GM23338 (cell line): ENCODE data around the gene ARID4B. TPM values are rescaled to one million over a fixed set of nuclear protein-coding genes. Genes with fewer than 3 reads are reported as not detected.

Experiments
- ATAC-seq: fragments of 200-7000 bp; cut with Tn5 transposase; 3 replicates; pipeline ENCODE4 v1.9.1; 2020
- DNase-seq: peaks from one replicate; pipeline ENCODE4 v3.0.0-alpha.2; 2015; ENCODE audit warnings: low spot score
- H2AFZ ChIP-seq: fragments of 200-600 bp; sonication (generic); 2 replicates; pipeline ENCODE4 v1.8.0; 2016; ENCODE audit warnings: antibody characterized with exemption, mild to moderate bottlenecking, moderate library complexity
- H3F3A ChIP-seq: fragments of 200-600 bp; sonication (generic); replicated peaks from 2 replicates; pipeline ENCODE4 v1.8.0; 2017; ENCODE audit warnings: antibody characterized with exemption, mixed run types, low read depth
- H3K27ac ChIP-seq: fragments of 200-600 bp; sonication (generic); 2 replicates; pipeline ENCODE4 v1.6.1; 2016; ENCODE audit warnings: low read depth
- H3K27me3 ChIP-seq: fragments of 200-600 bp; sonication (generic); 2 replicates; pipeline ENCODE4 v1.8.0; 2016; ENCODE audit warnings: mild to moderate bottlenecking, mixed run types, moderate library complexity; ENCODE audit not compliant: insufficient read depth
- H3K36me3 ChIP-seq: fragments of 200-600 bp; sonication (generic); 2 replicates; pipeline ENCODE4 v1.8.0; 2016; ENCODE audit warnings: mild to moderate bottlenecking; ENCODE audit not compliant: insufficient read depth
- H3K4me1 ChIP-seq: fragments of 200-600 bp; sonication (generic); 2 replicates; pipeline ENCODE4 v1.8.0; 2016; ENCODE audit warnings: mild to moderate bottlenecking, moderate library complexity; ENCODE audit not compliant: insufficient read depth
- H3K4me2 ChIP-seq: fragments of 200-600 bp; sonication (generic); 2 replicates; pipeline ENCODE4 v1.7.1; 2017; ENCODE audit warnings: mixed run types
- H3K4me3 ChIP-seq: fragments of 200-600 bp; sonication (generic); 2 replicates; pipeline ENCODE4 v1.6.1; 2016; ENCODE audit warnings: mixed run types
- H3K79me2 ChIP-seq: fragments of 200-600 bp; sonication (generic); replicated peaks from 2 replicates; pipeline ENCODE4 v1.8.0; 2017; ENCODE audit warnings: mild to moderate bottlenecking; ENCODE audit not compliant: insufficient read depth
- H3K9me2 ChIP-seq: fragments of 200-600 bp; sonication (generic); 2 replicates; pipeline ENCODE4 v1.8.0; 2017; ENCODE audit not compliant: insufficient read depth
- H4K20me1 ChIP-seq: fragments of 200-600 bp; sonication (generic); replicated peaks from 2 replicates; pipeline ENCODE4 v1.8.0; 2017; ENCODE audit warnings: mild to moderate bottlenecking; ENCODE audit not compliant: insufficient read depth
- H3K27ac Mint-ChIP-seq: 2 replicates; pipeline ENCODE4 v1.8.0; 2020; ENCODE audit warnings: inconsistent platforms, mild to moderate bottlenecking, moderate library complexity, mixed read lengths
- H3K27me3 Mint-ChIP-seq: 3 replicates; pipeline ENCODE4 v1.8.0; 2022; ENCODE audit warnings: low read depth, mild to moderate bottlenecking, moderate library complexity, mixed read lengths, inconsistent platforms; ENCODE audit not compliant: insufficient read depth, poor library complexity
- H3K36me3 Mint-ChIP-seq: 3 replicates; pipeline ENCODE4 v1.8.0; 2021; ENCODE audit warnings: low read depth, mild to moderate bottlenecking, inconsistent platforms, moderate library complexity, mixed read lengths
- H3K4me1 Mint-ChIP-seq: 3 replicates; pipeline ENCODE4 v1.8.0; 2020; ENCODE audit warnings: mild to moderate bottlenecking, inconsistent platforms, mixed read lengths
- H3K4me3 Mint-ChIP-seq: 3 replicates; pipeline ENCODE4 v1.8.0; 2021; ENCODE audit warnings: moderate library complexity, mild to moderate bottlenecking, inconsistent platforms, mixed read lengths
- H3K9me3 Mint-ChIP-seq: 3 replicates; pipeline ENCODE4 v1.8.0; 2020; ENCODE audit warnings: moderate library complexity, mild to moderate bottlenecking, inconsistent platforms, mixed read lengths
- JUNB ChIP-seq: IDR thresholded peaks from one replicate; pipeline ENCODE4 v1.6.1; 2016; ENCODE audit warnings: antibody characterized with exemption; ENCODE audit not compliant: unreplicated experiment
- POLR2AphosphoS5 ChIP-seq: IDR thresholded peaks from 2 replicates; pipeline ENCODE4 v1.6.1; 2016; ENCODE audit warnings: antibody characterized with exemption, low read depth
- STAT1 ChIP-seq: IDR thresholded peaks from one replicate; pipeline ENCODE4 v1.6.1; 2016; ENCODE audit warnings: antibody characterized with exemption; ENCODE audit not compliant: unreplicated experiment
- ZNF331 ChIP-seq: fragments of 250-450 bp; sonication (Bioruptor Pico); IDR thresholded peaks from 2 replicates; pipeline ENCODE4 v1.5.0; 2020; ENCODE audit warnings: low read depth, mild to moderate bottlenecking, moderate library complexity
- polyA plus RNA-seq: library from polyadenylated mRNA; unstranded; fragments of >200 nt; fragmentation: Nextera tagmentation; extraction: Ambion mirVana; gene quantifications from 2 replicates; pipeline ENCODE4 v1.2.1, GENCODE V29; 2016
- total RNA-seq: library from RNA; depleted of rRNA; stranded (reverse); fragments of >200 nt; shearing (Covaris generic); gene quantifications from 2 replicates; pipeline ENCODE4 v1.2.3, GENCODE V29; 2014
- TF ChIP-seq, protein P1 (sequence below): fragments of 250-450 bp; sonication (Bioruptor Pico); IDR thresholded peaks from 2 replicates; pipeline ENCODE4 v1.5.0; 2020; ENCODE audit warnings: mild to moderate bottlenecking, moderate library complexity
- TF ChIP-seq, protein P2 (sequence below): IDR thresholded peaks from one replicate; pipeline ENCODE4 v1.6.1; 2018; ENCODE audit warnings: antibody characterized with exemption; ENCODE audit not compliant: unreplicated experiment

The ARID4B gene
- total and polyA plus RNA-seq, 2 experiments from 2014 or later, result 25.1 to 59.8 TPM

DNA sequence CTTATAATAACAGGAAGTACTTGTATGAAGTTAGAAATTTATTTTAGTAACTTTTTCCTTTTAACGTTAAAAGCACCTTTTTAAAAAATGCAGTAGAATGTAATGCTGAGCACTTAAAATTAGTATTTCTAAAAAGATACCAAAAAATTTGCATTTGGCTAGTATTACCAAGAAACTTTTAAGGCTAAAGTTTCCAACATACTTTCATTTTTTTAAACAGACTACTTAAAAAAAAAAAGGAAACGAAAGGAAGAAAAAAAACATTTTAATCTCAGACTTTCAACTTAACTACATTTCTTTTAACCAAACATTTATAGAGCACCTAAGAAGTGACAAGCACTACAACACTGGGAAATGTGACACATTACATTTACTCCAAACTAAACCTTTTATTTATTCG is 2.8 kb downstream of the ARID4B start (continued):
- TF ChIP-seq, protein P1, sequence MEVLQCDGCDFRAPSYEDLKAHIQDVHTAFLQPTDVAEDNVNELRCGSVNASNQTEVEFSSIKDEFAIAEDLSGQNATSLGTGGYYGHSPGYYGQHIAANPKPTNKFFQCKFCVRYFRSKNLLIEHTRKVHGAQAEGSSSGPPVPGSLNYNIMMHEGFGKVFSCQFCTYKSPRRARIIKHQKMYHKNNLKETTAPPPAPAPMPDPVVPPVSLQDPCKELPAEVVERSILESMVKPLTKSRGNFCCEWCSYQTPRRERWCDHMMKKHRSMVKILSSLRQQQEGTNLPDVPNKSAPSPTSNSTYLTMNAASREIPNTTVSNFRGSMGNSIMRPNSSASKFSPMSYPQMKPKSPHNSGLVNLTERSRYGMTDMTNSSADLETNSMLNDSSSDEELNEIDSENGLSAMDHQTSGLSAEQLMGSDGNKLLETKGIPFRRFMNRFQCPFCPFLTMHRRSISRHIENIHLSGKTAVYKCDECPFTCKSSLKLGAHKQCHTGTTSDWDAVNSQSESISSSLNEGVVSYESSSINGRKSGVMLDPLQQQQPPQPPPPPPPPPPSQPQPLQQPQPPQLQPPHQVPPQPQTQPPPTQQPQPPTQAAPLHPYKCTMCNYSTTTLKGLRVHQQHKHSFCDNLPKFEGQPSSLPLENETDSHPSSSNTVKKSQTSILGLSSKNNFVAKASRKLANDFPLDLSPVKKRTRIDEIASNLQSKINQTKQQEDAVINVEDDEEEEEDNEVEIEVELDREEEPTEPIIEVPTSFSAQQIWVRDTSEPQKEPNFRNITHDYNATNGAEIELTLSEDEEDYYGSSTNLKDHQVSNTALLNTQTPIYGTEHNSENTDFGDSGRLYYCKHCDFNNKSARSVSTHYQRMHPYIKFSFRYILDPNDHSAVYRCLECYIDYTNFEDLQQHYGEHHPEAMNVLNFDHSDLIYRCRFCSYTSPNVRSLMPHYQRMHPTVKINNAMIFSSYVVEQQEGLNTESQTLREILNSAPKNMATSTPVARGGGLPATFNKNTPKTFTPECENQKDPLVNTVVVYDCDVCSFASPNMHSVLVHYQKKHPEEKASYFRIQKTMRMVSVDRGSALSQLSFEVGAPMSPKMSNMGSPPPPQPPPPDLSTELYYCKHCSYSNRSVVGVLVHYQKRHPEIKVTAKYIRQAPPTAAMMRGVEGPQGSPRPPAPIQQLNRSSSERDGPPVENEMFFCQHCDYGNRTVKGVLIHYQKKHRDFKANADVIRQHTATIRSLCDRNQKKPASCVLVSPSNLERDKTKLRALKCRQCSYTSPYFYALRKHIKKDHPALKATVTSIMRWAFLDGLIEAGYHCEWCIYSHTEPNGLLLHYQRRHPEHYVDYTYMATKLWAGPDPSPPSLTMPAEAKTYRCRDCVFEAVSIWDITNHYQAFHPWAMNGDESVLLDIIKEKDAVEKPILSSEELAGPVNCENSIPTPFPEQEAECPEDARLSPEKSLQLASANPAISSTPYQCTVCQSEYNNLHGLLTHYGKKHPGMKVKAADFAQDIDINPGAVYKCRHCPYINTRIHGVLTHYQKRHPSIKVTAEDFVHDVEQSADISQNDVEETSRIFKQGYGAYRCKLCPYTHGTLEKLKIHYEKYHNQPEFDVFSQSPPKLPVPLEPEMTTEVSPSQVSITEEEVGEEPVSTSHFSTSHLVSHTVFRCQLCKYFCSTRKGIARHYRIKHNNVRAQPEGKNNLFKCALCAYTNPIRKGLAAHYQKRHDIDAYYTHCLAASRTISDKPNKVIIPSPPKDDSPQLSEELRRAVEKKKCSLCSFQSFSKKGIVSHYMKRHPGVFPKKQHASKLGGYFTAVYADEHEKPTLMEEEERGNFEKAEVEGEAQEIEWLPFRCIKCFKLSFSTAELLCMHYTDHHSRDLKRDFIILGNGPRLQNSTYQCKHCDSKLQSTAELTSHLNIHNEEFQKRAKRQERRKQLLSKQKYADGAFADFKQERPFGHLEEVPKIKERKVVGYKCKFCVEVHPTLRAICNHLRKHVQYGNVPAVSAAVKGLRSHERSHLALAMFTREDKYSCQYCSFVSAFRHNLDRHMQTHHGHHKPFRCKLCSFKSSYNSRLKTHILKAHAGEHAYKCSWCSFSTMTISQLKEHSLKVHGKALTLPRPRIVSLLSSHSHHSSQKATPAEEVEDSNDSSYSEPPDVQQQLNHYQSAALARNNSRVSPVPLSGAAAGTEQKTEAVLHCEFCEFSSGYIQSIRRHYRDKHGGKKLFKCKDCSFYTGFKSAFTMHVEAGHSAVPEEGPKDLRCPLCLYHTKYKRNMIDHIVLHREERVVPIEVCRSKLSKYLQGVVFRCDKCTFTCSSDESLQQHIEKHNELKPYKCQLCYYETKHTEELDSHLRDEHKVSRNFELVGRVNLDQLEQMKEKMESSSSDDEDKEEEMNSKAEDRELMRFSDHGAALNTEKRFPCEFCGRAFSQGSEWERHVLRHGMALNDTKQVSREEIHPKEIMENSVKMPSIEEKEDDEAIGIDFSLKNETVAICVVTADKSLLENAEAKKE (CRISPR knock-in tag), result no peak
- TF ChIP-seq ZNF331, result no peak
- no peak for TF ChIP-seq POLR2AphosphoS5
- TF ChIP-seq, protein P2, sequence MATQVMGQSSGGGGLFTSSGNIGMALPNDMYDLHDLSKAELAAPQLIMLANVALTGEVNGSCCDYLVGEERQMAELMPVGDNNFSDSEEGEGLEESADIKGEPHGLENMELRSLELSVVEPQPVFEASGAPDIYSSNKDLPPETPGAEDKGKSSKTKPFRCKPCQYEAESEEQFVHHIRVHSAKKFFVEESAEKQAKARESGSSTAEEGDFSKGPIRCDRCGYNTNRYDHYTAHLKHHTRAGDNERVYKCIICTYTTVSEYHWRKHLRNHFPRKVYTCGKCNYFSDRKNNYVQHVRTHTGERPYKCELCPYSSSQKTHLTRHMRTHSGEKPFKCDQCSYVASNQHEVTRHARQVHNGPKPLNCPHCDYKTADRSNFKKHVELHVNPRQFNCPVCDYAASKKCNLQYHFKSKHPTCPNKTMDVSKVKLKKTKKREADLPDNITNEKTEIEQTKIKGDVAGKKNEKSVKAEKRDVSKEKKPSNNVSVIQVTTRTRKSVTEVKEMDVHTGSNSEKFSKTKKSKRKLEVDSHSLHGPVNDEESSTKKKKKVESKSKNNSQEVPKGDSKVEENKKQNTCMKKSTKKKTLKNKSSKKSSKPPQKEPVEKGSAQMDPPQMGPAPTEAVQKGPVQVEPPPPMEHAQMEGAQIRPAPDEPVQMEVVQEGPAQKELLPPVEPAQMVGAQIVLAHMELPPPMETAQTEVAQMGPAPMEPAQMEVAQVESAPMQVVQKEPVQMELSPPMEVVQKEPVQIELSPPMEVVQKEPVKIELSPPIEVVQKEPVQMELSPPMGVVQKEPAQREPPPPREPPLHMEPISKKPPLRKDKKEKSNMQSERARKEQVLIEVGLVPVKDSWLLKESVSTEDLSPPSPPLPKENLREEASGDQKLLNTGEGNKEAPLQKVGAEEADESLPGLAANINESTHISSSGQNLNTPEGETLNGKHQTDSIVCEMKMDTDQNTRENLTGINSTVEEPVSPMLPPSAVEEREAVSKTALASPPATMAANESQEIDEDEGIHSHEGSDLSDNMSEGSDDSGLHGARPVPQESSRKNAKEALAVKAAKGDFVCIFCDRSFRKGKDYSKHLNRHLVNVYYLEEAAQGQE, result no peak

DNA sequence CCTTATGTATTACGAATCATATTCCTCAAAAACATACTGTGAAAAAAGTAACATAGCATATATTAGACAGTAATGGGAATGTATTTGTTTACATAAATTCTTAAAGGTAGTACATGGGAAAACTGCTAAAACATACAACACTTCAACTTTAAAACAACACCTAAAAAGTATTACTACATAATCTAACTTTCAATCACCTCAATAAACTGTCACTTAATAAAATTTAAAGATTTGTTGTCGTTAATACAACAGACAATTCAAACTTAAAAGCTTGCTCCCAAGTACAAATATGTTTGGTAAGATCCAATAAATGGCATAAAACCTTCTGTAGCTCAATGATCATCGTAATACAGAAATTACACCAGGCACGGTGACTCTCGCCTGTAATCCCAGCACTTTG is 3.7 kb downstream of the ARID4B start:
- Histone ChIP-seq H3F3A (peaks cover 10% of the 10 kb centered on the region; the same call in 1 of the 2 replicates), H3K4me2 (no peak overlapping the region), H2AFZ (no peak overlapping the region), H3K4me1 (peaks cover 17% of the 10 kb centered on the region), H3K27me3 (no peaks in the 10 kb centered on the region), H3K9me2 (no peaks in the 10 kb centered on the region), H3K79me2 (peaks cover 88% of the 10 kb centered on the region), H4K20me1 (peaks cover 49% of the 10 kb centered on the region), H3K36me3 (peaks cover under 1% of the 10 kb centered on the region; the same call in 1 of the 2 replicates), H3K4me3 (no peak overlapping the region; the same call in 1 of the 2 replicates), H3K27ac (no peak overlapping the region)
- DNase-seq, result no peak
- H3K36me3 Mint-ChIP-seq, result peaks cover 37% of the 10 kb centered on the region
- peaks cover 21% of the 10 kb centered on the region; the same call in 2 of the 3 replicates for H3K4me1 Mint-ChIP-seq
- peak overlapping the region; percentile 43 for H3K4me3 Mint-ChIP-seq
- H3K9me3 Mint-ChIP-seq, result no peaks in the 10 kb centered on the region; the same call in 2 of the 3 replicates
- H3K27ac Mint-ChIP-seq, result peak overlapping the region; percentile 57
- no peak for ATAC-seq
- H3K27me3 Mint-ChIP-seq, result peaks cover 8% of the 10 kb centered on the region
- no peak for TF ChIP-seq ZNF331
- TF ChIP-seq POLR2AphosphoS5, result no peak
- TF ChIP-seq, protein P1 (CRISPR knock-in tag), result no peak
- no peak for TF ChIP-seq JUNB
- no peak for TF ChIP-seq STAT1
